Vagina (tissue), 2 donors: ENCODE results near the gene FN1.

ENCODE experiments used
- POLR2AphosphoS5 ChIP-seq, 2 donors: sonication (generic); formaldehyde crosslinking; IDR thresholded peaks; one replicate each; pipeline ENCODE4 v1.9.0; 2017; ENCODE audit warnings: antibody characterized with exemption in 2 of 2, mild to moderate bottlenecking in 2 of 2, low read depth in 1 of 2; ENCODE audit not compliant: insufficient read depth in 1 of 2
- TF ChIP-seq, protein P1 (sequence below), 3 experiments: fragments of 450-650 bp in 2 of 3; fragments of 200-600 bp in 1 of 3; sonication (generic) in 1 of 3; IDR thresholded peaks; one replicate each; pipeline ENCODE4 v1.5.1; 2017 to 2019; ENCODE audit warnings: antibody characterized with exemption in 3 of 3, mild to moderate bottlenecking in 2 of 3, moderate library complexity in 2 of 3

DNA sequence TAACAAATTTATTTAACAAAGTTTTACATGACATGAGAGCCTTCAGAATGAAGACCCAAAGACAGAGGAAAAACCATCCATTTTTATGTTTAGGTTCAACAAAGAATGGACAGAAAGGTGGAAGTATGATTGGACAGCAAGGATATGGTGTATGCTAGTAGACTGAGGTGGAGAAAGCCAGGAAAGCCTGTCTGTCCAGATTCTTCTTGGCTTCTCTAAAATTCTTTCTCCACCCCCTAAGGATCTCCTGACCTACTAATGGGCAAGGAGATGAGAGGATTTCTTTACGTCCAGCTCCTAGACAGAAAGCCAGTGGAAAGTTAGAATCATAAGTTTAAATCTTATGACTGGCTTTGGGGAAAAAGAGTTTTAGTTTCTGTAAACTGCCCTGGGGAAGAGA is 121.0 kb downstream of the FN1 start:
- TF ChIP-seq, protein P1, sequence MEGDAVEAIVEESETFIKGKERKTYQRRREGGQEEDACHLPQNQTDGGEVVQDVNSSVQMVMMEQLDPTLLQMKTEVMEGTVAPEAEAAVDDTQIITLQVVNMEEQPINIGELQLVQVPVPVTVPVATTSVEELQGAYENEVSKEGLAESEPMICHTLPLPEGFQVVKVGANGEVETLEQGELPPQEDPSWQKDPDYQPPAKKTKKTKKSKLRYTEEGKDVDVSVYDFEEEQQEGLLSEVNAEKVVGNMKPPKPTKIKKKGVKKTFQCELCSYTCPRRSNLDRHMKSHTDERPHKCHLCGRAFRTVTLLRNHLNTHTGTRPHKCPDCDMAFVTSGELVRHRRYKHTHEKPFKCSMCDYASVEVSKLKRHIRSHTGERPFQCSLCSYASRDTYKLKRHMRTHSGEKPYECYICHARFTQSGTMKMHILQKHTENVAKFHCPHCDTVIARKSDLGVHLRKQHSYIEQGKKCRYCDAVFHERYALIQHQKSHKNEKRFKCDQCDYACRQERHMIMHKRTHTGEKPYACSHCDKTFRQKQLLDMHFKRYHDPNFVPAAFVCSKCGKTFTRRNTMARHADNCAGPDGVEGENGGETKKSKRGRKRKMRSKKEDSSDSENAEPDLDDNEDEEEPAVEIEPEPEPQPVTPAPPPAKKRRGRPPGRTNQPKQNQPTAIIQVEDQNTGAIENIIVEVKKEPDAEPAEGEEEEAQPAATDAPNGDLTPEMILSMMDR (IDR thresholded peaks at IDR 0.05): no peak
- TF ChIP-seq POLR2AphosphoS5 (IDR thresholded peaks at IDR 0.05; ENCODE audit: insufficient read depth in 1 of 2, low read depth in 1 of 2): no peak
